WTC11 (cell line): Measurements from ENCODE around the gene TAF1D. TPM values are rescaled to one million over a fixed set of nuclear protein-coding genes. Genes with fewer than 3 reads are reported as not detected.

Source experiments
- ATAC-seq: fragments of 200-7000 bp; cut with Tn5 transposase; 2 replicates; pipeline ENCODE4 v1.10.0; 2021; ENCODE audit warnings: mild to moderate bottlenecking, moderate library complexity
- CTCF ChIA-PET: fragments of 300-600 bp; sonication (Branson Sonifier 250); formaldehyde crosslinking; loops from one replicate; lab custom pipeline; 2021; ENCODE audit warnings: antibody characterized with exemption; lab: Charles Lee
- POLR2A ChIA-PET: fragments of 350-600 bp; sonication (Branson Sonifier 250); formaldehyde crosslinking; loops from one replicate; lab custom pipeline; 2021; ENCODE audit warnings: antibody characterized with exemption; lab: Charles Lee
- DNase-seq: peaks from one replicate; pipeline ENCODE4 v3.0.0; 2021; ENCODE audit warnings: low spot score
- H3K27ac Mint-ChIP-seq: 2 replicates; pipeline ENCODE4 v1.8.0; 2021; ENCODE audit warnings: mixed read lengths
- H3K27me3 Mint-ChIP-seq: 2 replicates; pipeline ENCODE4 v1.8.0; 2021; ENCODE audit warnings: low read depth, mild to moderate bottlenecking, moderate library complexity, mixed read lengths
- H3K36me3 Mint-ChIP-seq: 2 replicates; pipeline ENCODE4 v1.8.0; 2021; ENCODE audit warnings: mixed read lengths
- H3K4me1 Mint-ChIP-seq: 2 replicates; pipeline ENCODE4 v1.8.0; 2022; ENCODE audit warnings: mixed read lengths
- H3K4me3 Mint-ChIP-seq: 2 replicates; pipeline ENCODE4 v1.8.0; 2021; ENCODE audit warnings: mild to moderate bottlenecking, moderate library complexity, mixed read lengths
- H3K9me3 Mint-ChIP-seq: 2 replicates; pipeline ENCODE4 v1.8.0; 2021; ENCODE audit warnings: mixed read lengths
- AR ChIP-seq: fragments of 250-450 bp; sonication (Bioruptor Pico); IDR thresholded peaks from 2 replicates; pipeline ENCODE4 v1.9.0; 2021; ENCODE audit warnings: mild to moderate bottlenecking
- ATF1 ChIP-seq: sonication (generic); formaldehyde crosslinking; IDR thresholded peaks from 2 replicates; pipeline ENCODE4 v1.8.1; 2023; ENCODE audit warnings: mild to moderate bottlenecking, moderate library complexity, missing genetic modification reagents
- ATF2 ChIP-seq: sonication (generic); formaldehyde crosslinking; IDR thresholded peaks from 2 replicates; pipeline ENCODE4 v1.8.1; 2022; ENCODE audit warnings: low read depth, missing genetic modification reagents, borderline replicate concordance
- E2F4 ChIP-seq: sonication (generic); formaldehyde crosslinking; IDR thresholded peaks from 2 replicates; pipeline ENCODE4 v1.8.1; 2022; ENCODE audit warnings: low read depth, mild to moderate bottlenecking, moderate library complexity, missing genetic modification reagents, borderline replicate concordance
- ERG ChIP-seq: fragments of 250-450 bp; sonication (Bioruptor Pico); IDR thresholded peaks from 2 replicates; pipeline ENCODE4 v1.8.0; 2021; ENCODE audit warnings: mild to moderate bottlenecking
- FOXK1 ChIP-seq: sonication (generic); formaldehyde crosslinking; IDR thresholded peaks from 2 replicates; pipeline ENCODE4 v1.8.0; 2022; ENCODE audit warnings: mild to moderate bottlenecking, moderate library complexity, missing genetic modification reagents
- GTF2I ChIP-seq: fragments of 250-450 bp; sonication (Bioruptor Pico); conservative IDR thresholded peaks from 2 replicates; pipeline ENCODE4 v1.4.0; 2021; ENCODE audit warnings: mild to moderate bottlenecking
- IRF1 ChIP-seq: sonication (generic); formaldehyde crosslinking; IDR thresholded peaks from 2 replicates; pipeline ENCODE4 v1.8.0; 2023; ENCODE audit warnings: missing genetic modification reagents
- KAT7 ChIP-seq: sonication (generic); formaldehyde crosslinking; IDR thresholded peaks from 2 replicates; pipeline ENCODE4 v1.8.1; 2023; ENCODE audit warnings: missing genetic modification reagents, mild to moderate bottlenecking, borderline replicate concordance
- MXD4 ChIP-seq: fragments of 250-450 bp; sonication (Bioruptor Pico); IDR thresholded peaks from 2 replicates; pipeline ENCODE4 v1.8.0; 2021; ENCODE audit warnings: mild to moderate bottlenecking, moderate library complexity, borderline replicate concordance
- NR2C2 ChIP-seq: sonication (generic); formaldehyde crosslinking; IDR thresholded peaks from 2 replicates; pipeline ENCODE4 v1.8.0; 2022; ENCODE audit warnings: mild to moderate bottlenecking, missing genetic modification reagents
- RORB ChIP-seq: fragments of 250-450 bp; sonication (Bioruptor Pico); IDR thresholded peaks from 2 replicates; pipeline ENCODE4 v1.9.0; 2021; ENCODE audit warnings: mild to moderate bottlenecking
- TP53 ChIP-seq: sonication (generic); formaldehyde crosslinking; IDR thresholded peaks from 2 replicates; pipeline ENCODE4 v1.8.1; 2023; ENCODE audit warnings: mild to moderate bottlenecking, missing genetic modification reagents
- ZBTB43 ChIP-seq: sonication (generic); formaldehyde crosslinking; IDR thresholded peaks from 2 replicates; pipeline ENCODE4 v1.8.1; 2023; ENCODE audit warnings: mild to moderate bottlenecking, missing genetic modification reagents
- ZNF219 ChIP-seq: sonication (generic); formaldehyde crosslinking; IDR thresholded peaks from 2 replicates; pipeline ENCODE4 v1.8.0; 2023; ENCODE audit warnings: missing genetic modification reagents, mild to moderate bottlenecking, borderline replicate concordance
- ZNF512 ChIP-seq: sonication (generic); formaldehyde crosslinking; IDR thresholded peaks from 2 replicates; pipeline ENCODE4 v1.8.1; 2022; ENCODE audit warnings: missing genetic modification reagents, borderline replicate concordance
- ZSCAN18 ChIP-seq: fragments of 250-450 bp; sonication (Bioruptor Pico); IDR thresholded peaks from 2 replicates; pipeline ENCODE4 v2.1.2; 2022; ENCODE audit warnings: mild to moderate bottlenecking, moderate library complexity
- total RNA-seq: library from RNA; stranded (reverse); gene quantifications from 3 replicates; pipeline ENCODE4 v1.2.3, GENCODE V29; 2021

TAF1D gene
- total RNA-seq, 1 experiment from 2014 or later: 223 TPM

- TF ChIP-seq ZBTB43 (CRISPR knock-in tag): peak; percentile 23; the same call in 1 of the 2 replicates
- peak; percentile 57 for TF ChIP-seq FOXK1 (CRISPR knock-in tag)
- no peak for TF ChIP-seq E2F4 (CRISPR knock-in tag)
- peak; percentile 85; the same call in 1 of the 2 replicates for TF ChIP-seq KAT7 (CRISPR knock-in tag)
- peak; percentile 54; the same call in 1 of the 2 replicates for TF ChIP-seq IRF1
- TF ChIP-seq MXD4: no peak
- TF ChIP-seq AR (CRISPR knock-in tag): no peak
- TF ChIP-seq GTF2I (CRISPR knock-in tag): no peak
- peak; percentile 74; the same call in 1 of the 2 replicates for TF ChIP-seq ATF1
- no peak for TF ChIP-seq RORB (CRISPR knock-in tag)
- no peak for TF ChIP-seq ZNF219 (CRISPR knock-in tag)
- peak; percentile 42; the same call in 1 of the 2 replicates for TF ChIP-seq NR2C2 (CRISPR knock-in tag)
- TF ChIP-seq TP53: no peak
- TF ChIP-seq ZSCAN18: no peak
- TF ChIP-seq, all 79 proteins: peak for 30
These were observed 43.0 kb upstream of the TAF1D start, which contains the start of gene MED17 (continued) for GRCh38 chr11:93784145-93784934.

GRCh38 chr11:93783765-93784144 lies 42.5 kb upstream of the TAF1D start:
- peaks cover 23% of the 10 kb centered on the region for H3K4me1 Mint-ChIP-seq
- H3K36me3 Mint-ChIP-seq: peaks cover 13% of the 10 kb centered on the region
- H3K9me3 Mint-ChIP-seq: no peaks in the 10 kb centered on the region
- TF ChIP-seq ZNF512 (CRISPR knock-in tag): no peak
- TF ChIP-seq AR (CRISPR knock-in tag): peak; percentile 32; the same call in 1 of the 2 replicates
- no peak for TF ChIP-seq FOXK1 (CRISPR knock-in tag)
- no peak for TF ChIP-seq ATF2 (CRISPR knock-in tag)
- TF ChIP-seq ERG (CRISPR knock-in tag): no peak
- TF ChIP-seq, all 79 proteins: peak for 1
- H3K4me3 Mint-ChIP-seq: peak overlapping the region; percentile 94
- ATAC-seq (peak; percentile 55), DNase-seq (no peak)
- CTCF ChIA-PET: interaction anchor here (0.8 to 1.6 kb wide), 9 partner anchors 8 to 112 kb away, joined by 3 to 24 read pairs (median 4); partner anchors contain the start of genes C11orf54 and TAF1D
- peak overlapping the region; percentile 97 for H3K27ac Mint-ChIP-seq
- POLR2A ChIA-PET: interaction anchor here (0.7 to 3.0 kb wide), 13 partner anchors 9 to 728 kb away, joined by 3 to 57 read pairs (median 4); partner anchors contain the start of genes C11orf54, C11orf97, TAF1D and VSTM5
- no peaks in the 10 kb centered on the region for H3K27me3 Mint-ChIP-seq
